HepG2 (cell line): ENCODE results near the gene DNAJC1. TPM values are rescaled to one million over a fixed set of nuclear protein-coding genes. Genes with fewer than 3 reads are reported as not detected.

Experiments
- ADNP ChIP-seq: sonication (generic); formaldehyde crosslinking; IDR thresholded peaks from 2 replicates; pipeline ENCODE4 v1.4.0; 2020; ENCODE audit warnings: missing genetic modification reagents
- AGO2 ChIP-seq: fragments of 200-400 bp; formaldehyde crosslinking; optimal IDR thresholded peaks from 2 replicates; pipeline ENCODE3; 2017; ENCODE audit warnings: mild to moderate bottlenecking, low read depth, low read length, moderate library complexity
- ARID3A ChIP-seq: IDR thresholded peaks from 2 replicates; pipeline ENCODE4 v1.6.1; 2012; ENCODE audit warnings: low read depth, low read length, improper control_type of control experiment
- CEBPZ ChIP-seq: IDR thresholded peaks from 2 replicates; pipeline ENCODE4 v1.6.1; 2012; ENCODE audit warnings: low read length, improper control_type of control experiment
- HNRNPLL ChIP-seq: fragments of 200-400 bp; formaldehyde crosslinking; IDR thresholded peaks from 2 replicates; pipeline ENCODE4 v1.6.1; 2017; ENCODE audit warnings: mild to moderate bottlenecking, low read depth, low read length; ENCODE audit not compliant: poor library complexity, severe bottlenecking
- KLF13 ChIP-seq: sonication (generic); formaldehyde crosslinking; IDR thresholded peaks from 2 replicates; pipeline ENCODE4 v1.4.0; 2020; ENCODE audit warnings: mild to moderate bottlenecking, missing genetic modification reagents
- RBM22 ChIP-seq: fragments of 200-400 bp; formaldehyde crosslinking; optimal IDR thresholded peaks from 2 replicates; pipeline ENCODE3; 2017; ENCODE audit warnings: mild to moderate bottlenecking, low read length, moderate library complexity
- RELA ChIP-seq: sonication (generic); formaldehyde crosslinking; IDR thresholded peaks from 2 replicates; pipeline ENCODE4 v1.4.0; 2020; ENCODE audit warnings: missing genetic modification reagents
- SIN3A ChIP-seq: IDR thresholded peaks from 2 replicates; pipeline ENCODE4 v1.6.1; 2011; ENCODE audit warnings: low read depth, mild to moderate bottlenecking, control low read depth, low read length, borderline replicate concordance
- STAG1 ChIP-seq: sonication (generic); formaldehyde crosslinking; IDR thresholded peaks from 2 replicates; pipeline ENCODE4 v1.4.0; 2020; ENCODE audit warnings: missing genetic modification reagents
- TCF7L2 ChIP-seq: IDR thresholded peaks from 2 replicates; pipeline ENCODE4 v1.6.1; 2011; ENCODE audit warnings: mild to moderate bottlenecking, low read depth, low read length, moderate library complexity
- ZBTB37 ChIP-seq: sonication (generic); formaldehyde crosslinking; IDR thresholded peaks from 2 replicates; pipeline ENCODE4 v1.4.0; 2020; ENCODE audit warnings: mild to moderate bottlenecking, missing genetic modification reagents
- ZBTB43 ChIP-seq: sonication (generic); formaldehyde crosslinking; conservative IDR thresholded peaks from 2 replicates; pipeline ENCODE4 v1.4.0; 2020; ENCODE audit warnings: missing genetic modification reagents
- ZKSCAN8 ChIP-seq: IDR thresholded peaks from 2 replicates; pipeline ENCODE4 v1.6.1; 2016; ENCODE audit warnings: borderline replicate concordance, missing genetic modification reagents, missing compliant biosample characterization
- ZNF224 ChIP-seq: sonication (generic); formaldehyde crosslinking; IDR thresholded peaks from 2 replicates; pipeline ENCODE4 v1.5.0; 2020; ENCODE audit warnings: mild to moderate bottlenecking, missing genetic modification reagents
- ZNF234 ChIP-seq: sonication (generic); formaldehyde crosslinking; conservative IDR thresholded peaks from 2 replicates; pipeline ENCODE4 v1.5.1; 2020; ENCODE audit warnings: mild to moderate bottlenecking, missing genetic modification reagents
- ZNF251 ChIP-seq: sonication (generic); formaldehyde crosslinking; IDR thresholded peaks from 2 replicates; pipeline ENCODE4 v1.9.0; 2021; ENCODE audit warnings: mild to moderate bottlenecking, missing genetic modification reagents
- ZNF343 ChIP-seq: sonication (generic); formaldehyde crosslinking; IDR thresholded peaks from 2 replicates; pipeline ENCODE4 v1.4.0; 2020; ENCODE audit warnings: mild to moderate bottlenecking, missing genetic modification reagents
- ZNF44 ChIP-seq: sonication (generic); formaldehyde crosslinking; IDR thresholded peaks from 2 replicates; pipeline ENCODE4 v1.5.1; 2020; ENCODE audit warnings: mild to moderate bottlenecking, missing genetic modification reagents
- ZNF776 ChIP-seq: sonication (generic); formaldehyde crosslinking; IDR thresholded peaks from 2 replicates; pipeline ENCODE4 v1.4.0; 2020; ENCODE audit warnings: mild to moderate bottlenecking, missing genetic modification reagents
- ZSCAN22 ChIP-seq: sonication (generic); formaldehyde crosslinking; IDR thresholded peaks from 2 replicates; pipeline ENCODE4 v1.4.0; 2020; ENCODE audit warnings: mild to moderate bottlenecking, missing genetic modification reagents
- polyA plus RNA-seq, 8 experiments: library from polyadenylated mRNA; depleted of rRNA in 3 of 8; stranded (reverse) in 7 of 8; unstranded in 1 of 8; fragments of >200 nt; fragmentation: Illumina TruSeq in 4 of 8; extraction: Trizol in 4 of 8; gene quantifications; 2 replicates each; pipeline versions ENCODE4 v1.2.1 to v1.2.3, GENCODE V29; 2011 to 2016; ENCODE audit warnings: low read depth in 4 of 8, missing spikeins in 1 of 8, mixed read lengths in 1 of 8; ENCODE audit not compliant: insufficient read depth in 1 of 8
- total RNA-seq, 5 experiments: library from RNA; depleted of rRNA; stranded (reverse); fragments of >200 nt; fragmentation: Illumina TruSeq; extraction: Trizol; gene quantifications; 2 replicates each; pipeline ENCODE4 v1.2.3, GENCODE V29; 2016; ENCODE audit warnings: low read depth in 1 of 5

The DNAJC1 gene
- total and polyA plus RNA-seq, 2 of the 13 experiments (the other 11 are each of a cell fraction or from before 2014, with no cell fraction given), result 9.9 to 16.6 TPM

- TF ChIP-seq ZBTB37 (CRISPR knock-in tag), result no peak
- no peak; the same call in 1 of the 2 replicates for TF ChIP-seq STAG1 (CRISPR knock-in tag)
- no peak for TF ChIP-seq RBM22
- peak; percentile 67; the same call in 1 of the 2 replicates for TF ChIP-seq ZNF776 (CRISPR knock-in tag)
- no peak for TF ChIP-seq ZSCAN22
- no peak for TF ChIP-seq ADNP (CRISPR knock-in tag)
- no peak for TF ChIP-seq AGO2
- TF ChIP-seq RELA (CRISPR knock-in tag), result no peak
- TF ChIP-seq CEBPZ, result no peak
- no peak for TF ChIP-seq KLF13 (CRISPR knock-in tag)
- no peak for TF ChIP-seq ZNF343 (CRISPR knock-in tag)
- no peak for TF ChIP-seq ZNF224 (CRISPR knock-in tag)
- no peak for TF ChIP-seq ZNF234 (CRISPR knock-in tag)
- peak; percentile 47; the same call in 1 of the 2 replicates for TF ChIP-seq ARID3A
- TF ChIP-seq ZBTB43 (CRISPR knock-in tag), result no peak
- peak; percentile 78; the same call in 1 of the 2 replicates for TF ChIP-seq SIN3A
- peak; percentile 53; the same call in 1 of the 2 replicates for TF ChIP-seq ZKSCAN8
- peak; percentile 76 for TF ChIP-seq HNRNPLL
- no peak for TF ChIP-seq ZNF44
- TF ChIP-seq ZNF251 (CRISPR knock-in tag), result no peak
- no peak for TF ChIP-seq TCF7L2
Observed at GRCh38 chr10:22003177-22003963, at the start of gene DNAJC1 (continued).
